Measurements from ENCODE around the gene CA10.

DNA sequence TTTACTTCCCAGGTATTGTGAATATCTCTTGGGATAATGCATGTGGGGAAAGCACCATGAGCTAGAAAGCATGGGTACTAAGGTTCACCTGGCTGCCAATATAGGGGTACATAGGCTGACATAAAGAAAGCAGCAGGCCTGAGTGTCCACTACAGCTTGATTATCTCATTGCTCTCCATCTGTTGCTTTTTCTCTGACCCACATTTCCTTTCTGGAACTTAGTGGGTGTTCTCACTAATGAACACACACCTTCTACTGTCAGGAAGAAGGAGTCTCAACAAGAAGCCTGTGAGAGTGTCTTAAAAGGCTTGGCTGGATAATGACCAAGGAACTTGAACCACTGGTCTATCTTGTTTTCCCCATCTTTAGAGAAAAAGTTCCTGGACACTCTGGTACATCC lies 62.5 kb downstream of the CA10 start:
- TF ChIP-seq CTCF (IDR thresholded peaks at IDR 0.05): no peak
- no peak for TF ChIP-seq EZH2 (IDR thresholded peaks at IDR 0.05; ENCODE audit: borderline replicate concordance, insufficient read depth, low read depth, low read length, poor library complexity, severe bottlenecking)
